GM20431 (cell line): ENCODE results near the gene CAPZA3.
"Not testable (repeated sequence)": the region's sequence is repeated elsewhere in the genome, so short reads cannot be mapped to it uniquely, and the experiment has no call there.

Source experiments
- in situ Hi-C: fragments of 300-500 bp; cut with MseI, MboI; formaldehyde crosslinking; loops from one replicate; pipeline ENCODE4 v1.15.0; 2020; ENCODE audit warnings: low sequenced_read_pairs; ENCODE audit not compliant: unreplicated experiment

The CAPZA3 gene

DNA sequence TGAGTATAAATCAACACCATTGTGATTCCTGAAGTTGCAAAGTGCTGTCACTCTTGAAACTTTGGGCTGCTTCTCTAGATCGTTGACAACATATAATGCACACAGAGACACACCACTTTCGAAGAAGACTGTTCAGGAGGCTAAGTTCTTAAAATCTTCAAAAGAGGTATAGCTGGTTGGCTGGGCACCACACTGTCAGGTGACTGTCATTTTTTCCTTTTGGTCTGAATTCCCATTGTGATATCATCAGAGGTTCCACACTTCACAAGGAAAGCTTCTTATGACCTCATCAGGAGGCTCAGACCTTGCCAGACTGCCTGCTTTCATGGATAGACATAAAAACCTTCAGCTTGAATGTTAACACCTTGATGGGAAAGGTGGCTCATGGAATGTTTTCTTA is at the start of gene CAPZA3, which contains the start of gene PLCZ1:
CAPZA3 (plus strand) TSS at position 301 of the 400 bp plus-strand sequence. CDS start 150 bp downstream, outside the sequence.
PLCZ1 (minus strand) TSS at position 194 of the 400 bp plus-strand sequence. CDS start 641 bp downstream, outside the sequence.
- in situ Hi-C loops = no loop called here

DNA sequence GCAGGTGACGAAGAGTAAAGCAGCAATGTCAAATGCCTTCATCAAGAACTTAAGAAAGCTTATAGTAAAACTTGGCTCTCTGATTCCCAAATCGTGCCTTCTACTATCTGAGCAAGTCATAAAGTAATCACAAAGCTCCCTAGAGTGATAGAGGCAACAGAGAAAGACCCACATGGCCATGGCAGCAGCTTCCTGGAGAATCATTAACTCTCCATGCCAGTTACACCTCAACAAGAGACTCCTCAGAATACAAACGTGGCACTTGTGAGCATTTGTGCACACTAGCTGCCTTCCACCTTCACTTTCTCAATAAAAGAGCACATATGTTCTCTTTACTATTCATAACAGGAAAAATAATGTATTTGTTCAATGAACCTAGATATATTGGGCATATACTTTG is 48.1 kb upstream of the CAPZA3 start:
- in situ Hi-C loops = no loop called here

GRCh38 chr12:18690653-18691052 is 47.3 kb upstream of the CAPZA3 start:
- in situ Hi-C loops = no loop called here

DNA sequence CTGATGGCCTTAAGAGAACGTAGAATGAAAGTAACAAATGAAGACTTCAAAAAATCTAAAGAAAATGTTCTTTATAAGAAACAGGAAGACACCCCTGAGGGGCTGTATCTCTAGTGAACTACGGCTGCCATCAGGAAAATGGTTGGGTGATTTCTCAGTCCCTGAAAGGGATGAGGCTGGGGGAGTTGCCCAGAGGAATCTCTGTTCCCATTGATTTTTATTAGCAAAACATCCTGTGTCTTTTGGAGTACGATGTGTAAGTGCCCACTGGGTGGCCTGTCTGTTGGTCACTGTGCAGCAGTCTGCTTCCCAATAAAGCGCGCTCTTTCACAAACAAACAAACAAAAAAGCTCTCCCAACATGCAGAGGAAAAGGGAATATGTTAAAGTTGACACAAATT is 43.9 kb upstream of the CAPZA3 start:
- in situ Hi-C loops = not testable (repeated sequence)

- in situ Hi-C loops = no loop called here
Observed at GRCh38 chr12:18696971-18697602, 40.8 kb upstream of the CAPZA3 start.

DNA sequence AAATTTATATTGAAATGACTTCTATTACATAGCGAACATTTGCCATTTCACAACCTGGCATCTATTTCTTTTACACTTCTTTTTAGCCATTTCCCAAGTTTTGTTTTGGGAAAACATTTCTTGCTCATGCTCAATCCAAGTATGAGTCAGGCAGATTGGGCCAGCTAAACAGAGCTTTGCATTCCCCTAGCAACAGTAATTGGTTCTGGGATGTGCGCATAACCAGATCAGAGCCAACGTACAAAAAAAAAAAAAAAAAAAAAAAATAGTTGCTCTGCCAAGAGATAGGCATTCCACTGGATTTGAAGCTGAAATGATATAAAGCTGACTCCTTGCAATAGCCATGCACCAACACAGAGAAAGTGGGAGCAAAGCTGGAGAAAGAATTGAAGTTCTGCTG is 37.6 kb upstream of the CAPZA3 start:
- in situ Hi-C loops = no loop called here

DNA sequence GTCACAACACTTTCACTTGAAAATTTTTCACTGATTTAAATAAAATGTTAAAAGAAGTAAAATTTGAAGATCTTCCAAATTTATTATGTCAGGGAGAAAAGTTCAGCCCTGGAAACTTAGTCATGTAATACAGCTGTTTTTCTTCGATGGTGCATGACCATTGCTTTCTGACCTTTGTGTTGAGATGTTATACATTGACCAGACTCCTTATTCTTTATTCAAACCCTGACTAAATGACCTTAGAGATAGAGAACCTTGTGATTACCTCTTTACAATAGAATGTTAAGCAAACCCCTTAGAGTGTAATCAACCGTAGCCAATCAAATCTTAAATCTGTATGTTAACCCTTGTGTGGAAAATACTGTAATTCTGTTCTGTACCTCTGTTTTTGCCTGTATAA is 34.6 kb upstream of the CAPZA3 start:
- in situ Hi-C loops = no loop called here

- in situ Hi-C loops = no loop called here
Observed at GRCh38 chr12:18703911-18704310, 34.0 kb upstream of the CAPZA3 start.

GRCh38 chr12:18706798-18707197 is 31.1 kb upstream of the CAPZA3 start:
- in situ Hi-C loops = no loop called here

- in situ Hi-C loops = no loop called here
Observed at GRCh38 chr12:18716236-18716635, 21.7 kb upstream of the CAPZA3 start.

- in situ Hi-C loops = no loop called here
Observed at GRCh38 chr12:18718462-18718861, 19.5 kb upstream of the CAPZA3 start.

DNA sequence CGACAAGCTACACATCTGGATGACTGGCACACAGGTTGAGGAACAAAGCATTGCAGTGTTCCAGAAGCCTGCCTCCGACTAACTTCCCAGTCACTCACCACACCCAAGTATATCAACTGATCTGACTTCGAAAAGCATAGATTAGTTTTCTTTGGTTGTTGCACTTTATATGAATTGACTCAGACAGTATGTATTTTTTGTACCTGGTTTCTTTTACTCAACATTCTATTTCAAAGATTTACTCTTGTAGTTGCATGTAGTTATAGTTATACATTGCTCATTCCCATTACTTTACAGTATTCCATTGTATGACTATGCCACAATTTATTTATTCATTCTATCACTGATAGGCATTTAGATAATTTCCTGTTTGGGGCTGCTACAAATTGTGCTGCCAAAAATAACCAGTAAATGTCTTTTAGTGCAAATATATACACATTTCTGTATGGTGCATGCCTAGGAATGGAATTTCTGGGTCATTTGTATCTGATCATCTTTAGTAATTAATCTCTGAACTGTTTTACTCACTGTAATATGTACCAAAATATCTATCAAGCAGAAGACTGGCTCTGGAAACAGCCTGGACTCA is 17.9 kb upstream of the CAPZA3 start:
- in situ Hi-C loops = no loop called here

DNA sequence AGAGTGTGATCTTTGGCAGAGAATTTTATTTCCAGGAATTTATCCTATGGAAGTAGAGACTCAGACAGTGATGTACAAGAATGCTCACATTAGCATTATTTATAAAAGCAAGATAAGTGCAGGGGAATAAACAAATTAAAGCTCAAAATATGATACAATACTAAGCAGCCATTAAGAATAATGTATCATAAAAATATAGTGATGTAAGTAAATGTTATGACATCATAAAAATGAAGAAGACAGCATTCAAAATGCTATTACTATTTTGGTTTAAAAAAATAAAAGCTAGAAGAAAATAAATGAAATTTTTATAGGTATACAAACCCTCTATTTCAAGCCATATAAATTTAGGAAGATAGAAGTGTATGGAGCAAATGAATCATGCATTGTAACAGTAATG is 17.2 kb upstream of the CAPZA3 start:
- in situ Hi-C loops = no loop called here

DNA sequence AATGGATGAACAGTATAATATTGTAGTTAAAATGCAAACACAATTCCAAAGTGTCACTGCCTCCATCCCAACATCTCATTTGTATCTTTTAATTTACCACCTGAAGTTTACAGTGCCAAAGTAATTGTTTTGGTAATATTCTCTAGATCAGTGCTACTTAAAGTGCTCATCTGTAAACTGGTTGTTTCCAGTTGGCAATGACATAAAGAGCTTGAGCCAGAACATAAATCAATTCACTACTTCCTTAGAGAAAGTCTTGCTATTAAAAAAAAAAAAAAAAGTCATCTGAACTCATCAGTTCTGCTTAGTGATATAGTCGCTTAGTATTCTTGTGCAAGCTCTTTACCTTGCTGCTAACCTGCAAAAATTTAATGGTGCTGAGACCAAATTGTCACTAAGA is 16.5 kb upstream of the CAPZA3 start:
- in situ Hi-C loops = no loop called here

DNA sequence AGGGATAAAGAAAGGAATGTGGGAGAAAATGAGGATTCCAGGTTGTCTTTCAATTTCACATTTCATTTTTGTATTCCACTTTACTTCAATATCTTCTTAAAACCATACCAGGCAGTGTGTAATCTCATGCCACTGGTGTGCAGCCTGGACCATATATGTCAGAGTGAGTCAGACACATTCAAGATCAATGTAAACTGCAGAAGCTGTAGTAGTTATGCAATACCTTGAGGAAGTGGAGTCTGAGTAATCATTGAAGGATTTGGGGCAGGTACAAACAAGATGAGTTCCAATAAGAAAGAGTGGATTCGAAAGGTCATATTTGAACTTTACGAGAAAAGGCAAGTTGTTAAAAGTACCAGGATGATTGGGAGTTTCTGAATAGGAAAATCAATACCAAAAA is 14.2 kb upstream of the CAPZA3 start:
- in situ Hi-C loops = no loop called here

DNA sequence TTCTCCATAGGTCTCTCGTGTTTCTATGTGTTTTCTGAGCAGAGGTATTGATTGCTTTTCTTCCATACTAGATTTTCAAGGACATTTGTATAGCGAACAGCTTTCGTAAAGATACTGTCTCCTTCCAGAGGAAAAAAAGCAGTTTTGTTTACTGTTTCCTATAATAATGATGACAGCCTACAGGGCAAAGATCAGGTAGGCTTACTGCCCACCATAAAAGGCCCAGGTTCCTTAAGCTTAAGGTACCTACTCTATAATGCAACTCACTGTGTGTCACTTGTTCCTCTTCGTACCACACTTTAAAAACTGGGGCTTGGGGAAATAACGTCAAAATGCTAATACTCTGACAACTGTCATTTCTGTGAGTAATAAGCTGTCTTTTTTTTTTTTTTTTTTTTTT is 6.8 kb upstream of the CAPZA3 start:
- in situ Hi-C loops = no loop called here

- in situ Hi-C loops = no loop called here
Observed at GRCh38 chr12:18747895-18748294, 10.0 kb downstream of the CAPZA3 start.

GRCh38 chr12:18749386-18749957 is 11.6 kb downstream of the CAPZA3 start:
- in situ Hi-C loops = no loop called here

DNA sequence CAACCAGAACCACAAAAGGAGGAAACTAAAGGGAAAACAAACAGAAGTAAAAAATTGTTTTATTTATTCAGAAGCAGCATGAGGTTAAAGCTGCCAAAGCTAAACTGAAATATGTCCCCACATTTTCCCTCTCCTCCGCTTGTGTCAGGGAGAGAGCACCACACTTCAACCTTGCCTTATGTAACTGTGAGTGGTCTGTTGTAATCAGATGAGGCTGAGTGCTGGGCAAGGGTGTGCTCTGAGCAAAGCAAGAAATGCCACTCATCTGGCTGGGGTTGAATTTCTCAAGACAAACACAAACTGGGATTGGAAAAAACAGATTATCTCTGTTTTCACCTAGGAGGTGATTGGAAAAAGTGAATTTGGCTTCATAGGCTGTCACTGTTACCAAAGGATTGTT is 12.2 kb downstream of the CAPZA3 start:
- in situ Hi-C loops = no loop called here

- in situ Hi-C loops = no loop called here
Observed at GRCh38 chr12:18751866-18752265, 13.9 kb downstream of the CAPZA3 start.

DNA sequence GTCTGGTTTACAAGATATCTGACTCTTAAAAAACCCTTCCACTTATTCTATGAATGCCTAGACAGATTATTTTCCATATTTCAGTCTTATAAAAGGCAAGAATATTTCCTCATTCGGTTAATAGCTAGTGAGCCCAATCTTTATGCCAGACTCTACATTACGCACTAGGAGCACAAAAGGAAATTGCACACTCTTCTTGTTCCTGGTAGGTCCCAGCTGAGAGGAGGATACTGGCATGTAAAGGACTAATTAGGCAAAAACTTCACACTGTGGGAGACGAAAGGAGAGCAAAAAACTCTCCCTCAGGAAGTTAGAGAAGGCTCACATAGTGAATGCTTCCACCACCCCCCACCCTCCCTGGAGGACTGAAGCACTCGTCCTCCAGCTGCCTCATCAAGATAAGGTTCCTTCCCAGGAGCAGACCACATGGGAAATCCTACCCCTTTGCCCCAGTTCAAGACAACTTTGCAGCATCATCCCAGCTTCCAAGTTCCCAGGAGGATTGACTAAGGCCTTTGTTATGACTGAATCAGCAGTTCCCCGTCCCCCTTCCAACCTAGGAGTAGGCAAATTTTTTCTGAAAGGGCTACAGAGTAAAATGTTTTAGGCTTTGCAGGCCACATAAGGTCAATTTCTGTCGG is 14.5 kb downstream of the CAPZA3 start:
- in situ Hi-C loops = no loop called here
